Chondrocyte (in vitro differentiated cells): ENCODE data around the gene SMC1B. TPM values are rescaled to one million over a fixed set of nuclear protein-coding genes. Genes with fewer than 3 reads are reported as not detected.
"Not testable (repeated sequence)": the region's sequence is repeated elsewhere in the genome, so short reads cannot be mapped to it uniquely, and the experiment has no call there.

Experiments used
- DNase-seq: peaks from one replicate; pipeline ENCODE4 v3.0.0; 2021; ENCODE audit warnings: mixed read lengths, low spot score
- H3K27ac Mint-ChIP-seq: one replicate; pipeline ENCODE4 v1.8.0; 2021; ENCODE audit warnings: mild to moderate bottlenecking, moderate library complexity, mixed read lengths; ENCODE audit not compliant: unreplicated experiment
- H3K27me3 Mint-ChIP-seq: 2 replicates; pipeline ENCODE4 v1.8.0; 2021; ENCODE audit warnings: low read depth, mixed read lengths
- H3K36me3 Mint-ChIP-seq: 2 replicates; pipeline ENCODE4 v1.8.0; 2021; ENCODE audit warnings: low read depth, mixed read lengths
- H3K4me1 Mint-ChIP-seq: 2 replicates; pipeline ENCODE4 v1.8.0; 2021; ENCODE audit warnings: low read depth, mild to moderate bottlenecking, mixed read lengths
- H3K4me3 Mint-ChIP-seq: one replicate; pipeline ENCODE4 v1.8.0; 2021; ENCODE audit warnings: mild to moderate bottlenecking, moderate library complexity, mixed read lengths; ENCODE audit not compliant: unreplicated experiment
- H3K9me3 Mint-ChIP-seq: 2 replicates; pipeline ENCODE4 v1.8.0; 2021; ENCODE audit warnings: low read depth, mixed read lengths
- CTCF ChIP-seq: fragments of 200-600 bp; sonication (generic); IDR thresholded peaks from 2 replicates; pipeline ENCODE4 v1.5.0; 2021; ENCODE audit warnings: antibody characterized with exemption, mild to moderate bottlenecking, moderate library complexity
- total RNA-seq: library from RNA; stranded (reverse); gene quantifications from 3 replicates; pipeline ENCODE4 v1.2.1, GENCODE V29; 2021

Gene SMC1B
- total RNA-seq, 1 donor from 2014 or later: not detected

DNA sequence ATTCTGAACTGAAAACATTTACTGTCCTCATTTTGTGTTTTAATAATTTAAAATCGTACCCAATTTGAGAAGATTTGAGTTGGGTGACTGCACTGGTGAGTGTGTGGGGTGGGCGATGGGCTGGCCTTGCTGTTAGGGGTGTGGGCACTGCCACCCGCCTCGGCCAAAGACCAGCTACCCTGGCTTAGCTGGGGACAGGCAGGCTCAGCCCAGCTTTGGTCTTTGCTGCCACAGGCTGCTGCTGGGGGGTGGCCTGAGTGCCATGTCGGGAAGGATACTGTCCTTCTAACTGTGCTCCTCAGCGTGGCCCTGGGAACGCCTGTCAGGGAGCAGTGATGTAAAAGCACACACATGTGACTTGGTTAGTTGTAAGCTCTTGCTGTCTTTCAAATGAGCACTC is 81.4 kb downstream of the SMC1B start:
- no peak for TF ChIP-seq CTCF
- DNase-seq: no peak
- no peak overlapping the region for H3K4me3 Mint-ChIP-seq
- no peaks in the 10 kb centered on the region for H3K9me3 Mint-ChIP-seq
- H3K4me1 Mint-ChIP-seq: no peaks in the 10 kb centered on the region
- H3K36me3 Mint-ChIP-seq: peaks cover 29% of the 10 kb centered on the region
- no peak overlapping the region for H3K27ac Mint-ChIP-seq
- H3K27me3 Mint-ChIP-seq: no peaks in the 10 kb centered on the region

GRCh38 chr22:45331486-45331885 is 81.9 kb downstream of the SMC1B start:
- H3K27ac Mint-ChIP-seq: no peak overlapping the region
- H3K4me3 Mint-ChIP-seq: no peak overlapping the region
- no peak for TF ChIP-seq CTCF
- H3K4me1 Mint-ChIP-seq: no peaks in the 10 kb centered on the region
- H3K9me3 Mint-ChIP-seq: no peaks in the 10 kb centered on the region
- H3K36me3 Mint-ChIP-seq: peaks cover 25% of the 10 kb centered on the region
- DNase-seq: no peak
- no peaks in the 10 kb centered on the region for H3K27me3 Mint-ChIP-seq

DNA sequence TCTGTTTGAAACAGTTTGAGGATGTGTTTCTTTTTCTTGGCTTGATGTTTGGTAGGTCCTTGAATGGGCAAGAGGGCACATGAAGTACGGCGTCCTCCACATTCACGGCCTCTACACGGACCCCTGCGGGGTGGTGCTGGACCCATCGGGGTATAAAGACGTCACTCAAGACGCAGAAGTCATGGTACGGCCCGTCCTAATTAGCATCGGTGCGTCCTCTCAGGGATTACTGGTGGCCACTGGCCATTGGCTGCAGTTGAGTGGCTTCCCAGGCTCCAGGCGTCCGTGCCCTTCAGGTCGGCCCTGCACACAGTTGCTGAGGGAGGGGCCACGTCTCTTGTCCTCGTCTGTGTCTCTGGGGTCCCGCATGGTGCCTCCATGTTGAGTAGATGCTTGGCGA is 82.9 kb downstream of the SMC1B start:
- Mint-ChIP-seq H3K4me1 (no peaks in the 10 kb centered on the region), H3K27me3 (no peaks in the 10 kb centered on the region), H3K27ac (no peak overlapping the region), H3K9me3 (no peaks in the 10 kb centered on the region), H3K36me3 (peaks cover 21% of the 10 kb centered on the region), H3K4me3 (no peak overlapping the region)
- DNase-seq: no peak
- TF ChIP-seq CTCF: no peak

GRCh38 chr22:45329530-45329936 is 83.9 kb downstream of the SMC1B start:
- Mint-ChIP-seq H3K27me3 (no peaks in the 10 kb centered on the region), H3K4me3 (no peak overlapping the region), H3K4me1 (no peaks in the 10 kb centered on the region), H3K36me3 (peaks cover 22% of the 10 kb centered on the region), H3K27ac (no peak overlapping the region), H3K9me3 (no peaks in the 10 kb centered on the region)
- no peak for TF ChIP-seq CTCF
- no peak for DNase-seq

DNA sequence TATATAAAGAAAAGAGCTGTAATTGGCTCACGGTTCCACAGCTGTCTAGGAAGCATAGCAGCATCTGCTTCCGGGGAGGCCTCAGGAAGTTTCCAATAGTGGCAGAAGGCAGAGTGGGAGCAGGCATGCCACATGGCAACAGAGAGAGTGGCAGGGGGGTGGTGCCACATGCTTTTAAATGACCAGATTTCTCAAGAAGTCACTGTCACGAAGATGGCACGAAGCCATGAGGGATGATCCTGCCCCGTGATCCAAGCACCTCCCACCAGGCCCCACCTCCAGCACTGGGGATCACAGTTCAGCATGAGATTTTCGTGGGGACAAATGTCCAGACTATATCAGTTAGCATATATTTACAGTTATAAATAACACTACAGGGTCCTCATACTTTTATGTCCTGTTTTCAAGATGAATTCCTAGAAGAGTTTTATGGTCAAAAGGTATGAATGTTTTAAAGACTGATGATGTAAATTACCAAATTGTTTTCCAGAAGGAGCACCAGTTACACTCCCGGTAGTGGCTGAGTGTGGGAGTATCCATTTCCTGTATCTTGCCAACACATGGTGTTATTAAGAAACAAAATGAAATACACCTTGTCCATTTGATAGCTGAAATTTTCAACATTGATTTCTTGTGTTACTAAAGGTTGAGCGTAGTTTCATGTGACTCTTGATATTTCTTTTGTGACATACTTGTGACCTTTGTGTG is 84.4 kb downstream of the SMC1B start:
- no peaks in the 10 kb centered on the region for H3K4me1 Mint-ChIP-seq
- no peaks in the 10 kb centered on the region for H3K9me3 Mint-ChIP-seq

GRCh38 chr22:45328261-45328660 is 85.1 kb downstream of the SMC1B start:
- not testable (repeated sequence) for H3K9me3 Mint-ChIP-seq, H3K4me3 Mint-ChIP-seq, DNase-seq, H3K27me3 Mint-ChIP-seq, H3K4me1 Mint-ChIP-seq, H3K27ac Mint-ChIP-seq
- H3K36me3 Mint-ChIP-seq: peaks cover 28% of the 10 kb centered on the region

More for the DNA sequence above, 84.4 kb downstream of the SMC1B start:
- no peak for DNase-seq
- no peak overlapping the region for H3K27ac Mint-ChIP-seq
- H3K4me3 Mint-ChIP-seq: no peak overlapping the region
- peaks cover 24% of the 10 kb centered on the region for H3K36me3 Mint-ChIP-seq
- no peak for TF ChIP-seq CTCF
- H3K27me3 Mint-ChIP-seq: no peaks in the 10 kb centered on the region
